Muscle of leg (tissue), 11 donors: ENCODE data around the gene HOXA13. TPM values are rescaled to one million over a fixed set of nuclear protein-coding genes. Genes with fewer than 3 reads are reported as not detected.

Source experiments
- DNase-seq: peaks from one replicate; pipeline ENCODE4 v3.0.0; 2013
- H3K27ac ChIP-seq: one replicate; pipeline ENCODE4 v1.5.1; 2013; ENCODE audit warnings: mild to moderate bottlenecking, low read length, control low read depth
- H3K27me3 ChIP-seq: one replicate; pipeline ENCODE4 v1.6.1; 2013; ENCODE audit warnings: low read length; ENCODE audit not compliant: control insufficient read depth, insufficient read depth
- H3K36me3 ChIP-seq: one replicate; pipeline ENCODE4 v1.6.1; 2013; ENCODE audit warnings: low read length; ENCODE audit not compliant: control insufficient read depth, insufficient read depth
- H3K4me1 ChIP-seq: one replicate; pipeline ENCODE4 v1.6.1; 2013; ENCODE audit warnings: low read length; ENCODE audit not compliant: control insufficient read depth, insufficient read depth
- H3K4me3 ChIP-seq: one replicate; pipeline ENCODE4 v1.5.1; 2013; ENCODE audit warnings: low read length, control low read depth
- H3K9me3 ChIP-seq: replicated peaks from 2 replicates; pipeline ENCODE4 v1.6.1; 2013; ENCODE audit warnings: low read depth, low read length; ENCODE audit not compliant: control insufficient read depth
- WGBS: methylation state at CpG from one replicate; pipeline ENCODE4 v1.1.5; 2013; ENCODE audit warnings: missing lambda C conversion rate; ENCODE audit not compliant: insufficient coverage; 5-methylcytosine and 5-hydroxymethylcytosine counted together
- polyA plus RNA-seq, 8 donors: library from polyadenylated mRNA; unstranded; fragments of 120-200 nt; gene quantifications; one replicate each; pipeline versions ENCODE4 v1.2.1 to v1.2.3, GENCODE V29; 2013; ENCODE audit warnings: inconsistent platforms in 1 of 8, low replicate concordance in 1 of 8; ENCODE audit not compliant: insufficient read length in 8 of 8, insufficient read depth in 1 of 8
- total RNA-seq: library from RNA; stranded (reverse); fragments of 120-200 nt; gene quantifications from one replicate; pipeline ENCODE4 v1.2.4, GENCODE V29; 2013

Gene HOXA13
- total and polyA plus RNA-seq, 9 donors, result 0.27 to 1.6 (median 0.48) TPM; not detected in 2

- 3% methylated on average over 20 of the region's 25 CpGs for WGBS
- peak; percentile 91 for DNase-seq
- peak overlapping the region; percentile 98 for H3K27ac ChIP-seq
- H3K36me3 ChIP-seq, result peaks cover 15% of the 10 kb centered on the region
- peaks cover 59% of the 10 kb centered on the region for H3K4me1 ChIP-seq
- H3K4me3 ChIP-seq, result peak overlapping the region; percentile 72
- no peaks in the 10 kb centered on the region for H3K9me3 ChIP-seq
- H3K27me3 ChIP-seq, result peaks cover 75% of the 10 kb centered on the region
Measured at GRCh38 chr7:27168265-27168947, 31.5 kb downstream of the HOXA13 start.

- 21% methylated on average over 2 of the region's 4 CpGs for WGBS
- peaks cover 59% of the 10 kb centered on the region for H3K4me1 ChIP-seq
- H3K9me3 ChIP-seq, result no peaks in the 10 kb centered on the region
- H3K27ac ChIP-seq, result peak overlapping the region; percentile 98
- peak overlapping the region; percentile 72 for H3K4me3 ChIP-seq
- peaks cover 18% of the 10 kb centered on the region for H3K36me3 ChIP-seq
- H3K27me3 ChIP-seq, result peaks cover 74% of the 10 kb centered on the region
- peak; percentile 59 for DNase-seq
Measured at GRCh38 chr7:27167916-27168264, 32.0 kb downstream of the HOXA13 start.

- DNase-seq, result peak; percentile 72
- peak overlapping the region; percentile 98 for H3K27ac ChIP-seq
- H3K9me3 ChIP-seq, result no peaks in the 10 kb centered on the region
- peak overlapping the region; percentile 72 for H3K4me3 ChIP-seq
- peaks cover 65% of the 10 kb centered on the region for H3K27me3 ChIP-seq
- H3K36me3 ChIP-seq, result peaks cover 18% of the 10 kb centered on the region
- H3K4me1 ChIP-seq, result peaks cover 55% of the 10 kb centered on the region
- WGBS, result 8% methylated on average over 33 of the region's 50 CpGs
Measured at GRCh38 chr7:27166531-27167505, 33.1 kb downstream of the HOXA13 start.

DNA sequence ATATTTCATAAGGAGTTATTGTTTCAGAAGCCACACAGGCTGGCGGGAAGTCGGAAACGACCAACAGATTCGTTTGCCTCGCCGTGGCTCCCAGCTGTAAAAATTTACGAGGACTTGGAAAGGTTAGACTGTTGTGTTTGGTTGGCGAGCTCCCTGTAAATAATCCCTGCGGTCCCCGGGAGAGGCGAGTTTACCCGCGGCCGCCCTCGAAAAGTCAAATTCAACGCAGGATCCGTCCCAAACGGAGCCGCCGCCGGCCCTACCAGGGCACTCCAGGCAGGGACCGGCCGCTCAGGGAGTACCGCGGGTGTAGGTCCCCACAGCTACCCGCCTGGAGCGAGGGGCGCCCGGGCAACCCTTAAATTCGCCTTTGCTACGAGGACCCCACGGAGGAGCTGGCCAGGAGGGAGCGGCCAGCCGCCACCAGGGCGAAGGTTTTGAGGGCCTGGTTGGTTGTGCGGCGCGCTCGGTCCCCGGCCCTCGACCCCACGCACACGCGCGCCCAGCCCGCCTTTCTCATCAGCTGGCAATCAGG is 33.8 kb downstream of the HOXA13 start:
- Histone ChIP-seq H3K36me3 (peaks cover 13% of the 10 kb centered on the region), H3K4me3 (peak overlapping the region; percentile 72), H3K4me1 (peaks cover 57% of the 10 kb centered on the region), H3K27ac (peak overlapping the region; percentile 98), H3K27me3 (peaks cover 60% of the 10 kb centered on the region), H3K9me3 (no peaks in the 10 kb centered on the region)
- peak; percentile 86 for DNase-seq
- 3% methylated on average over 46 of the region's 46 CpGs for WGBS

- peak within 1 kb of the TSS; percentile 72 for H3K4me3 ChIP-seq
- 0% methylated on average over 55 of the region's 82 CpGs for WGBS
- peaks cover 60% of the 10 kb centered on the region for H3K27me3 ChIP-seq
- no peaks in the 10 kb centered on the region for H3K9me3 ChIP-seq
- peak; percentile 98 for DNase-seq
- H3K27ac ChIP-seq, result peak within 1 kb of the TSS; percentile 98
- peaks cover 13% of the 10 kb centered on the region for H3K36me3 ChIP-seq
- peaks cover 60% of the 10 kb centered on the region for H3K4me1 ChIP-seq
Measured at GRCh38 chr7:27165089-27165995, 34.5 kb downstream of the HOXA13 start, which contains the start of gene HOXA9. TSS of gene HOXA9 (minus strand) at chr7:27165537. CDS start at chr7:27165457, 80 bp downstream.

GRCh38 chr7:27164367-27165088 is 35.4 kb downstream of the HOXA13 start:
- Histone ChIP-seq H3K4me3 (peak overlapping the region; percentile 72), H3K27ac (peak overlapping the region; percentile 98), H3K4me1 (peaks cover 59% of the 10 kb centered on the region), H3K36me3 (peaks cover 13% of the 10 kb centered on the region), H3K27me3 (peaks cover 57% of the 10 kb centered on the region), H3K9me3 (no peaks in the 10 kb centered on the region)
- 2% methylated on average over 44 of the region's 47 CpGs for WGBS
- DNase-seq, result peak; percentile 72

DNA sequence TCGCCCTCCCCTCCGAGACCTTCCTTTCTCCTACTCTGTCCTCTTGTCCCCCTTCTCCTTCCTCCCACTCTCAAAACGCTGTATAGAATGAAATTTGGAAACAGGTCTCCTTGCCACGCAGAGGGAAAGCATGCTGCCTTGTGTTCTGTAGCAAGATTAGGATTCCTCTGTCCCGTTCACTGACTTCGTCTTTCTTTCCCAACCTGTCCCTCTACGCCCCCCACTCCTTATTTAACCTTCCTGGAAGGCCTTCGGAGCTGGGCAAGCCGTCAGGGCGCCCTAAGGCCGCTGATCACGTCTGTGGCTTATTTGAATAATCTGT is 35.9 kb downstream of the HOXA13 start:
- no peaks in the 10 kb centered on the region for H3K9me3 ChIP-seq
- 14% methylated on average over 6 of the region's 12 CpGs for WGBS
- H3K27me3 ChIP-seq, result peaks cover 58% of the 10 kb centered on the region
- H3K36me3 ChIP-seq, result peaks cover 10% of the 10 kb centered on the region
- peak overlapping the region; percentile 72 for H3K4me3 ChIP-seq
- peaks cover 64% of the 10 kb centered on the region for H3K4me1 ChIP-seq
- peak; percentile 53 for DNase-seq
- peak overlapping the region; percentile 98 for H3K27ac ChIP-seq

DNA sequence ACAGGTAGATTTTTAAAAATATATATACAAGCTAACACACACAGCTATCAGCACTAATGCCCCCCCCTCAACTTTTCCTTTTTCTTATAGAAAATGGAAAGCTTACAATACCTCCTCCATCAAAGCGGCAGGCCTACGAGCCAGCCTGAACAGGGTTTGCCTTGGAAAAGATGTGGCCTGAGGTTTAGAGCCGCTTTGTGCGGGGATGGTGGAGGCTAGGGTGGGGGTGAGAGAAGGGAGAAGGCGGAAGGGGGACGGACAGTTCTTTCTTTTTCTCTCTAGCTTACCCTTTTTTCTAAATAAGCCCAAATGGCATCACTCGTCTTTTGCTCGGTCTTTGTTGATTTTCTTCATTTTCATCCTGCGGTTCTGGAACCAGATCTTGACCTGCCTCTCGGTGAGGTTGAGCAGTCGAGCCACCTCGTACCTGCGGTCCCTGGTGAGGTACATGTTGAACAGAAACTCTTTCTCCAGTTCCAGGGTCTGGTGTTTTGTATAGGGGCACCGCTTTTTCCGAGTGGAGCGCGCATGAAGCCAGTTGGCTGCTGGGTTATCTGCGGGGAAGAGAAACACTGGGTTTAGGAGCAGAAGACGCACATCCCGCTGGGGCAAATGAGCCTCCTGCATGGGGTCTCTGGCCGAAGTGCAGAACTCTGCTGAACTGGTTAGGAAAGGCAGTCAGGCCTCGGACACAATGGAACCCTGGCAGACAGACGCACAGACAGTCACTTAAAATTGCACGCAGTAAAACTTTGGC is 36.4 kb downstream of the HOXA13 start:
- Histone ChIP-seq H3K4me3 (peak overlapping the region; percentile 72), H3K27me3 (peaks cover 57% of the 10 kb centered on the region), H3K27ac (peak overlapping the region; percentile 98), H3K36me3 (peaks cover 10% of the 10 kb centered on the region), H3K4me1 (peaks cover 64% of the 10 kb centered on the region), H3K9me3 (no peaks in the 10 kb centered on the region)
- peak; percentile 52 for DNase-seq
- WGBS, result 12% methylated on average over 16 of the region's 24 CpGs
